OCI-LY7 (cell line): ENCODE results near the gene ZNF175. TPM values are rescaled to one million over a fixed set of nuclear protein-coding genes. Genes with fewer than 3 reads are reported as not detected.
A peak's percentile ranks its signal among the peaks of the same experiment; 100 is the strongest.

ENCODE experiments used
- Bru-seq: library from RNA; stranded (reverse); fragments of 400-500 nt; gene quantifications from one replicate; lab custom pipeline; 2021; lab: Mats Ljungman, UMichigan
- BruChase-seq, 2 experiments: library from RNA; stranded (reverse); fragments of 400-500 nt; gene quantifications; one replicate each; lab custom pipeline; 2021; lab: Mats Ljungman, UMichigan
- BruUV-seq: library from RNA; stranded (reverse); fragments of 400-500 nt; replicated peaks from 2 replicates; lab custom pipeline; 2021; lab: Mats Ljungman, UMichigan
- CTCF ChIA-PET: fragments of 300-600 bp; sonication (Branson Sonifier 250); formaldehyde crosslinking; loops from one replicate; lab custom pipeline; 2022; ENCODE audit warnings: antibody characterized with exemption; ENCODE audit not compliant: unreplicated experiment; lab: Charles Lee
- POLR2A ChIA-PET: fragments of 300-600 bp; sonication (Branson Sonifier 250); formaldehyde crosslinking; loops from one replicate; lab custom pipeline; 2022; ENCODE audit warnings: antibody characterized with exemption; lab: Charles Lee
- DNase-seq: peaks from one replicate; pipeline ENCODE4 v3.0.0-alpha.2; 2015; ENCODE audit warnings: low spot score
- H2AFZ ChIP-seq: fragments of 200-600 bp; sonication (generic), shearing (Covaris generic); 2 replicates; pipeline ENCODE4 v1.6.1; 2014; ENCODE audit warnings: mild to moderate bottlenecking, antibody characterized with exemption, low read length, moderate library complexity
- H3K27ac ChIP-seq: fragments of 200-600 bp; sonication (generic); 2 replicates; pipeline ENCODE4 v1.5.1; 2014; ENCODE audit warnings: mixed run types, low read depth, mild to moderate bottlenecking, moderate library complexity, low read length, inconsistent platforms; ENCODE audit not compliant: poor library complexity, severe bottlenecking
- H3K36me3 ChIP-seq: fragments of 200-600 bp; sonication (generic); 2 replicates; pipeline ENCODE4 v1.6.1; 2014; ENCODE audit warnings: mild to moderate bottlenecking, antibody characterized with exemption, low read length, moderate library complexity, mixed read lengths; ENCODE audit not compliant: insufficient read depth
- H3K4me1 ChIP-seq: fragments of 200-600 bp; sonication (generic); 2 replicates; pipeline ENCODE4 v1.5.1; 2014; ENCODE audit warnings: mild to moderate bottlenecking, low read length; ENCODE audit not compliant: insufficient read depth, poor library complexity, severe bottlenecking
- H3K4me2 ChIP-seq: fragments of 200-600 bp; sonication (generic); 2 replicates; pipeline ENCODE4 v1.6.1; 2014; ENCODE audit warnings: mild to moderate bottlenecking, low read length
- H3K4me3 ChIP-seq: fragments of 200-600 bp; sonication (generic); 2 replicates; pipeline ENCODE4 v1.5.1; 2014; ENCODE audit warnings: mild to moderate bottlenecking, low read depth, low read length; ENCODE audit not compliant: poor library complexity, severe bottlenecking
- H3K79me2 ChIP-seq: fragments of 200-600 bp; sonication (generic); 2 replicates; pipeline ENCODE4 v1.6.1; 2016; ENCODE audit warnings: low read depth, mild to moderate bottlenecking, low read length, moderate library complexity, mixed read lengths; ENCODE audit not compliant: insufficient read depth
- H3K9me2 ChIP-seq: fragments of 200-600 bp; sonication (generic); 2 replicates; pipeline ENCODE4 v1.6.1; 2016; ENCODE audit warnings: mild to moderate bottlenecking, low read length, mixed read lengths; ENCODE audit not compliant: insufficient read depth
- H3K9me3 ChIP-seq: fragments of 200-600 bp; sonication (generic); 2 replicates; pipeline ENCODE4 v1.6.1; 2014; ENCODE audit warnings: mild to moderate bottlenecking, mixed run types, low read length, mixed read lengths
- H4K20me1 ChIP-seq: fragments of 200-600 bp; sonication (generic); 2 replicates; pipeline ENCODE4 v1.6.1; 2014; ENCODE audit warnings: mild to moderate bottlenecking, antibody characterized with exemption, low read length, moderate library complexity, mixed read lengths; ENCODE audit not compliant: insufficient read depth
- CTCF ChIP-seq: fragments of 200-600 bp; sonication (generic); conservative IDR thresholded peaks from 2 replicates; pipeline ENCODE4 v1.5.1; 2014; ENCODE audit warnings: mild to moderate bottlenecking, antibody characterized with exemption, low read length, moderate library complexity, mixed read lengths
- EZH2phosphoT487 ChIP-seq: fragments of 200-600 bp; sonication (generic); IDR thresholded peaks from 2 replicates; pipeline ENCODE4 v1.6.1; 2018; ENCODE audit warnings: low read depth, borderline replicate concordance, mild to moderate bottlenecking, mixed run types, antibody characterized with exemption, low read length, moderate library complexity, mixed read lengths
- intact Hi-C: fragments of 100-400 bp; cut with micrococcal nuclease; formaldehyde crosslinking; loops from one replicate; pipeline ENCODE4 v1.10.0; 2022; ENCODE audit not compliant: unreplicated experiment
- long read RNA-seq: library from polyadenylated mRNA; stranded (forward); transcript quantifications from one replicate; pipeline ENCODE4 v2.0.0, GENCODE V29; 2022
- total RNA-seq, 2 experiments: library from RNA; depleted of rRNA in 1 of 2; stranded (reverse); fragments of >200 nt in 1 of 2; shearing (Covaris generic) in 1 of 2; gene quantifications; 2 replicates each; pipeline ENCODE4 v1.2.3, GENCODE V29; 2014 to 2022

Gene ZNF175
- total RNA-seq (2014; rRNA removed; shearing (Covaris generic)) = 3.5 and 4.7 TPM in 2 replicates
- total RNA-seq (2022) = 10.4 and 13.4 TPM in 2 replicates
- Bru-seq, nascent RNA = percentile 62 among the genes with signal in this experiment
- percentile 50 among the genes with signal in this experiment for BruChase-seq, experiment 1, labeled RNA remaining after a 6-hour chase
- BruChase-seq, experiment 2, labeled RNA remaining after a 2-hour chase = percentile 60 among the genes with signal in this experiment
- long read RNA-seq, partial matches to known transcripts = 1 of 1 reads
- long read RNA-seq, other reads (novel, unspliced or antisense) = 0 of 1 reads

DNA sequence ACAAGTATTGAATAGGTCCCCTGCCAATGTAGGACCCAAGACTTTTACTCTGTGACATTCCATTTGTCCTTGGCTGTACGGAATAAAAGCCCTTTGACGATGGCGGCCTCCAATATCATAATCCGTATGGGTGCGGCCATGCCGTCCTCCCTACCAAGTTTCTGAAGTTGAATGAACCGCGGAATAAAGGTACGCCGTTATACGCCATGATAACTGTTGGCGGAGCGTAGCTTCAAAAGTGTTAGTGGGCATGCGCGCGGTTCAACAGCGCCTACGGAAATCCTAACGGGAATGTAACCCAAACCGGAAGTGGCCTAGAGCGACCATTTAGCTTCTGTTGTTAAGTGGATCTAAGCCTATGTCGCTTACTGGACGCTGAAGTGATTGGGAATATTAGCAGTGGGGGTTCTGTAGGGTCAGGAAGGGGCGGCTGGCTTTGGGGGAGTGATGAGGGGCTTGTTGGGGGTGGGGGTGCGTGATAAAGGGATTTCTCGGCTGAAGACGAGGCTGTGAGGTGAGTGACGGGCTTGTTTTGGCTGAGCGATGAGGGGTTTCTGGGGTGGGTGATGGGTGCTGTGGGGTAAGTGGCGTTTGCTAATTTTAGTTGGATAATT lies at the start of gene ZNF175:
Gene ZNF175 (plus strand): TSS at position 322 of the 614 bp plus-strand sequence. CDS start 2,047 bp downstream, outside the sequence.
- H3K9me3 ChIP-seq = no peaks in the 10 kb centered on the region
- peak within 1 kb of the TSS; percentile 98 for H3K4me2 ChIP-seq
- POLR2A ChIA-PET = interaction anchor here (0.8 kb wide), 1 partner anchor 195 kb away, joined by 4 read pairs; no protein-coding TSS in a partner anchor
- intact Hi-C loops = no loop called here
- BruUV-seq = no TSS peak
- peaks cover 15% of the 10 kb centered on the region; the same call in 1 of the 2 replicates for H3K79me2 ChIP-seq
- no peaks in the 10 kb centered on the region for H4K20me1 ChIP-seq
- H2AFZ ChIP-seq = peak within 1 kb of the TSS; percentile 100
- no peak within 1 kb of the TSS for H3K27ac ChIP-seq
- peaks cover 24% of the 10 kb centered on the region for H3K4me1 ChIP-seq
- CTCF ChIA-PET = interaction anchor here (0.5 kb wide), 1 partner anchor 1641 kb away, joined by 4 read pairs; no protein-coding TSS in a partner anchor
- H3K4me3 ChIP-seq = peak within 1 kb of the TSS; percentile 80
- 0 out of 2 replicates have a peak, but pooled peaks cover 7% of the 10 kb centered on the region for H3K9me2 ChIP-seq
- TF ChIP-seq CTCF = no peak
- no peak for TF ChIP-seq EZH2phosphoT487
- H3K36me3 ChIP-seq = peaks cover 17% of the 10 kb centered on the region
- DNase-seq = peak; percentile 95

DNA sequence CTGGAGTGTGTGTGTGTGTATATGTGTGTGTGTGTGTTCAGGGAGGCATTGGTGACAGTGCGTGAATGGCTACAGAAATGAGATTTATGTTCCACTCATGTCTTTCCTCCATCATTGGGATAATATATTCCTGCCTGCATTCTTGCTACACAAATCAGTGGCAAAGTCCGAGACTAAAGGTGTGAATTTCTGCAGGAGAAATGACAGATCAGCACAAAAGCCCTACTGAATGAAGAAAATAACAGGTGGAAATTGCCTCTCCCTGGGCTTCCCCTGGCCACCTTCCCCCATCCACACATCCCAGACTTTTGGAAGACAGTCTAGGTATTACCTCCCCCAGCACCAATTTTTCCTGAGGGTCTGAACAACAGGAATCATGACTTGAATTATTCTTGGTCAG lies 49.7 kb upstream of the ZNF175 start:
- Histone ChIP-seq H3K4me1 (no peaks in the 10 kb centered on the region), H2AFZ (no peak overlapping the region), H3K9me3 (no peaks in the 10 kb centered on the region), H3K36me3 (no peaks in the 10 kb centered on the region), H3K4me2 (no peak overlapping the region), H3K27ac (no peak overlapping the region), H4K20me1 (no peaks in the 10 kb centered on the region), H3K4me3 (no peak overlapping the region), H3K79me2 (no peaks in the 10 kb centered on the region), H3K9me2 (no peaks in the 10 kb centered on the region)
- no peak for DNase-seq
- ChIA-PET CTCF (no interaction called here), POLR2A (no interaction called here)
- intact Hi-C loops = no loop called here
- TF ChIP-seq EZH2phosphoT487 (no peak), CTCF (no peak)
- no TSS peak for BruUV-seq

- ChIA-PET POLR2A (no interaction called here), CTCF (no interaction called here)
- Histone ChIP-seq H4K20me1 (no peaks in the 10 kb centered on the region), H3K9me3 (no peaks in the 10 kb centered on the region), H3K4me3 (no peak overlapping the region), H3K27ac (no peak overlapping the region), H2AFZ (no peak overlapping the region), H3K79me2 (no peaks in the 10 kb centered on the region), H3K36me3 (no peaks in the 10 kb centered on the region), H3K4me1 (no peaks in the 10 kb centered on the region), H3K4me2 (no peak overlapping the region), H3K9me2 (no peaks in the 10 kb centered on the region)
- intact Hi-C loops = no loop called here
- no TSS peak for BruUV-seq
- TF ChIP-seq EZH2phosphoT487 (no peak), CTCF (no peak)
- DNase-seq = no peak
These were observed 49.3 kb upstream of the ZNF175 start for GRCh38 chr19:51521781-51522180.
